DND-41 (cell line): ENCODE data around the gene COL20A1.

Source experiments
- CTCF ChIP-seq: IDR thresholded peaks from 2 replicates; pipeline ENCODE4 v1.5.1; 2012; ENCODE audit warnings: borderline replicate concordance, low read length, moderate library complexity, mild to moderate bottlenecking; ENCODE audit not compliant: poor library complexity, severe bottlenecking; ENCODE audit errors: extremely low read depth
- EZH2 ChIP-seq: IDR thresholded peaks from 3 replicates; pipeline ENCODE4 v1.6.1; 2012; ENCODE audit warnings: borderline replicate concordance, low read depth, mild to moderate bottlenecking, moderate library complexity, low read length, inconsistent platforms; ENCODE audit not compliant: severe bottlenecking

- TF ChIP-seq CTCF (no peak), EZH2 (no peak)
These were observed 19.3 kb downstream of the COL20A1 start for GRCh38 chr20:63312273-63312672.
